GM04504 (cell line): ENCODE measurements around the gene UBL7.

ENCODE experiments used
- DNase-seq: peaks from one replicate; pipeline ENCODE4 v3.0.0-alpha.2; 2012; ENCODE audit warnings: low read depth

The UBL7 gene

GRCh38 chr15:74422652-74423430 lies 38.1 kb downstream of the UBL7 start:
- DNase-seq, result no peak

GRCh38 chr15:74422265-74422651 lies 38.7 kb downstream of the UBL7 start:
- no peak for DNase-seq

- no peak for DNase-seq
Observed at GRCh38 chr15:74421302-74422245, 39.4 kb downstream of the UBL7 start.

GRCh38 chr15:74420193-74420905 lies 40.6 kb downstream of the UBL7 start:
- no peak for DNase-seq

GRCh38 chr15:74419432-74419831 lies 41.5 kb downstream of the UBL7 start:
- no peak for DNase-seq

GRCh38 chr15:74418575-74419338 lies 42.2 kb downstream of the UBL7 start:
- DNase-seq, result no peak

GRCh38 chr15:74417670-74418069 lies 43.3 kb downstream of the UBL7 start:
- DNase-seq, result no peak

GRCh38 chr15:74417225-74417624 lies 43.7 kb downstream of the UBL7 start:
- DNase-seq, result peak; percentile 65

GRCh38 chr15:74415966-74416916 lies 44.7 kb downstream of the UBL7 start:
- DNase-seq, result no peak

- DNase-seq, result no peak
Observed at GRCh38 chr15:74414603-74415338, 46.2 kb downstream of the UBL7 start.

- no peak for DNase-seq
Observed at GRCh38 chr15:74414081-74414580, 46.8 kb downstream of the UBL7 start.

GRCh38 chr15:74413350-74414080 lies 47.4 kb downstream of the UBL7 start:
- DNase-seq, result no peak

GRCh38 chr15:74412159-74412558 lies 48.8 kb downstream of the UBL7 start:
- no peak for DNase-seq

- no peak for DNase-seq
Observed at GRCh38 chr15:74411686-74412085, 49.3 kb downstream of the UBL7 start.

- no peak for DNase-seq
Observed at GRCh38 chr15:74410502-74410901, 50.5 kb downstream of the UBL7 start.

- no peak for DNase-seq
Observed at GRCh38 chr15:74409225-74409624, 51.7 kb downstream of the UBL7 start.

- DNase-seq, result no peak
Observed at GRCh38 chr15:74408815-74409214, 52.1 kb downstream of the UBL7 start.

GRCh38 chr15:74408385-74408784 lies 52.6 kb downstream of the UBL7 start:
- no peak for DNase-seq
